Measurements from ENCODE around the gene SFXN3.

SFXN3 gene

DNA sequence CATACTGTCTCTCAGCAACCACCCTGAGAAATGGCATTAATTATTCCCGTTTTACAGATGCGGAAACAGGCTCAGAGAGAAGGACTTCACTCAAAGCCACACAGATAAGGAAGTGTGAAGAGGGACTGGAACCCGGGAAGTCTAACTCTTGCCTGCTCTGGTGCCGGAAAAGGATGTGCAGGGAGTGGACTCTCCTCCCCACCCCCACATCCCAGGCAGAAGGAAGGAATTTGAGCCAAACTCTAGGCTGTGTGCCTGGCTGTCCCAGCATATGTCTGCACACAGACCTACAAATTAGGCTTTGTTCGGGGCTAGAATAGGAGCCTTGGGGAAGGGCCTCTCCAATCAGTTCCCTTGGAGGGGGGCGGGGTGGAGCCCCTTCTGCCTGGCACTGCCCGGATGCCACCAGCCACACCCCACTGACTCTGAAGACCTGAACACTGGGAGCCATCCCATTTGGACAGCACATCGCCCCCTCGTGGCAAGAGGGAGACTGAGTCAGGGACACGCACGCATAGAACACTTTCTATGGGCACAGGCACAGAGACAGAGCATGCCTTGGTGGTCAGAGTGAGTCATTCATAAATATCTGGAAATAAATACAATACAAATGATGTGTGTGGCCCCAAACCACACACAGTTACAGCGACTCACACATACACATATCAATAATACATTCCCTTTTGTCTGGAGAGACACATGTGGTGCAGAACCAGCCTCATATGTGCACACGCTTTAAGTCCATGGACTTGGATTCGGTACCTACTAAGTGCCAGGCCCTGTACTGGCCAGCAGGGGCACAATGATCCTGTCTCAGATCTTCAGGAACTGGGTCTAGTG lies 18.3 kb upstream of the SFXN3 start:
- Histone ChIP-seq H3K4me3 (ENCODE audit: low read length) (peak overlapping the region; percentile 27; the same call in 1 of the 2 replicates), H3K36me3 (ENCODE audit: control insufficient read depth, low read length) (no peaks in the 10 kb centered on the region), H3K27me3 (ENCODE audit: control insufficient read depth, low read length) (peaks cover 13% of the 10 kb centered on the region), H3K9me3 (ENCODE audit: control insufficient read depth, insufficient read depth, low read length) (no peaks in the 10 kb centered on the region), H3K27ac (ENCODE audit: low read depth, low read length) (no peak overlapping the region), H3K79me2 (ENCODE audit: control insufficient read depth, low read length) (no peaks in the 10 kb centered on the region), H4K20me1 (ENCODE audit: control insufficient read depth, insufficient read depth, low read depth, low read length) (no peaks in the 10 kb centered on the region), H3F3A (ENCODE audit: control insufficient read depth, insufficient read depth) (no peaks in the 10 kb centered on the region), H3K4me2 (ENCODE audit: low read length) (peak overlapping the region; percentile 55), H3K9me2 (replicated peaks; ENCODE audit: control insufficient read depth, low read length) (no peaks in the 10 kb centered on the region), H3K4me1 (ENCODE audit: control insufficient read depth, low read length) (peaks cover 15% of the 10 kb centered on the region)
- TF ChIP-seq, protein P1, sequence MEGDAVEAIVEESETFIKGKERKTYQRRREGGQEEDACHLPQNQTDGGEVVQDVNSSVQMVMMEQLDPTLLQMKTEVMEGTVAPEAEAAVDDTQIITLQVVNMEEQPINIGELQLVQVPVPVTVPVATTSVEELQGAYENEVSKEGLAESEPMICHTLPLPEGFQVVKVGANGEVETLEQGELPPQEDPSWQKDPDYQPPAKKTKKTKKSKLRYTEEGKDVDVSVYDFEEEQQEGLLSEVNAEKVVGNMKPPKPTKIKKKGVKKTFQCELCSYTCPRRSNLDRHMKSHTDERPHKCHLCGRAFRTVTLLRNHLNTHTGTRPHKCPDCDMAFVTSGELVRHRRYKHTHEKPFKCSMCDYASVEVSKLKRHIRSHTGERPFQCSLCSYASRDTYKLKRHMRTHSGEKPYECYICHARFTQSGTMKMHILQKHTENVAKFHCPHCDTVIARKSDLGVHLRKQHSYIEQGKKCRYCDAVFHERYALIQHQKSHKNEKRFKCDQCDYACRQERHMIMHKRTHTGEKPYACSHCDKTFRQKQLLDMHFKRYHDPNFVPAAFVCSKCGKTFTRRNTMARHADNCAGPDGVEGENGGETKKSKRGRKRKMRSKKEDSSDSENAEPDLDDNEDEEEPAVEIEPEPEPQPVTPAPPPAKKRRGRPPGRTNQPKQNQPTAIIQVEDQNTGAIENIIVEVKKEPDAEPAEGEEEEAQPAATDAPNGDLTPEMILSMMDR (IDR thresholded peaks at IDR 0.05; ENCODE audit: low read depth, low read length, poor library complexity, severe bottlenecking) = peak; percentile 100
- TF ChIP-seq EZH2phosphoT487 (IDR thresholded peaks at IDR 0.05; ENCODE audit: borderline replicate concordance, low read length) = no peak

DNA sequence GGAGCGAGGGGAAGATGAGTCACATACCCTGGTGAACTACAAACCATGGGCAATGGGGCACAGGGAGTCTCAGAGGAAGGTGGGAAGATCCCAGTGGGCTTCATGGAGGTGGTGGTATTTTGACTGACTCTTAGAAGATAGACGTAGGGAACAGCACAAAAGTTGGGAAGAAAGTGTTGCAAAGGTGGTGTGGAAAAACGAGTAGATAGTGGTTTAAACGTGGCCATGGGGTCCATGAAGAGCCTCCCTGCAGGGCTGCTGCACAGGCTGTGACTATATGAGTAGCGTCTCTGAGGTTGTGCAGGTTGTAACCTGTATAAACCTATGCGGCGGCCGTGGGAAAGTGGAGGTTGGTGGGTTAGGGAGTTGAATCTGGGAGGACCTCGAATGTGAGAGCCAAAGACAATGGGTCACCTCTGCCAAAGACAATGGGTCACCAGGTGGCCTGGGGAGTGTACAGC lies 17.6 kb upstream of the SFXN3 start:
- Histone ChIP-seq H3K36me3 (ENCODE audit: control insufficient read depth, low read length) (no peaks in the 10 kb centered on the region), H3K27ac (ENCODE audit: low read depth, low read length) (no peak overlapping the region), H3F3A (ENCODE audit: control insufficient read depth, insufficient read depth) (no peaks in the 10 kb centered on the region), H3K4me1 (ENCODE audit: control insufficient read depth, low read length) (peaks cover 21% of the 10 kb centered on the region), H3K4me3 (ENCODE audit: low read length) (peak overlapping the region; percentile 27; the same call in 1 of the 2 replicates), H3K9me3 (ENCODE audit: control insufficient read depth, insufficient read depth, low read length) (no peaks in the 10 kb centered on the region), H3K27me3 (ENCODE audit: control insufficient read depth, low read length) (peaks cover 16% of the 10 kb centered on the region), H3K9me2 (replicated peaks; ENCODE audit: control insufficient read depth, low read length) (no peaks in the 10 kb centered on the region), H3K79me2 (ENCODE audit: control insufficient read depth, low read length) (no peaks in the 10 kb centered on the region), H3K4me2 (ENCODE audit: low read length) (peak overlapping the region; percentile 55), H4K20me1 (ENCODE audit: control insufficient read depth, insufficient read depth, low read depth, low read length) (no peaks in the 10 kb centered on the region)
- no peak for TF ChIP-seq EZH2phosphoT487 (IDR thresholded peaks at IDR 0.05; ENCODE audit: borderline replicate concordance, low read length)
- TF ChIP-seq, protein P1 (IDR thresholded peaks at IDR 0.05; ENCODE audit: low read depth, low read length, poor library complexity, severe bottlenecking) = no peak

DNA sequence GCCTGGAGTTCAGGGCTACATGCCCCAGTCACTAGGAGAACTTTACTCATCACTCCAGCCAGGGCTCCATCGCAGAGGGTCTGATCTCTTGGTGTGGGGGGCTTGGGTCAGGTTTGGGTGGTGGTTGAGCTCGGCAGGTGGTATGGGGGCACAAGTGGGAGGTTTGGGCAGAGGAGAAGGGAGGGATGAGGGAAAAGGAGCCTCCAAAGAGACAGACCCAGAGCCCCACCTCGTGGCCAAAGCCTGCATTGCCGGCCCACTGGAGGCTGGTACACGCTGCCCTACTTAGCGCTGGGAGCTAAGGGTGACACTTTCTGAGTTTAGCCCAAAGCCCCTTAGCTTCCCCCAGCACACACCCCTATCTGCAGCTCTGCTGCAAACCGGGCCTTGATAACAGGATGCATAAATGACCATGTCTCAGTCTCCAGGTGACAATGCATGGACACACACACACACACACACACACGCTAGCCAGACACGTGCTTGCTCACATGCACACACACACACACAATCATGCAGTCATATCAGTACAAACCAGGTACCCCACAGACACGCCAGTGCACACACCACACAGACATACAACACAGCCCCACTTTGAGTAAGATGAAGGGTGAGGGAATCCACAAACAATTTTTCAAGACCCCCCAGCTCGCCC lies 16.7 kb upstream of the SFXN3 start:
- Histone ChIP-seq H4K20me1 (ENCODE audit: control insufficient read depth, insufficient read depth, low read depth, low read length) (no peaks in the 10 kb centered on the region), H3K27ac (ENCODE audit: low read depth, low read length) (no peak overlapping the region), H3K9me3 (ENCODE audit: control insufficient read depth, insufficient read depth, low read length) (no peaks in the 10 kb centered on the region), H3K79me2 (ENCODE audit: control insufficient read depth, low read length) (no peaks in the 10 kb centered on the region), H3K9me2 (replicated peaks; ENCODE audit: control insufficient read depth, low read length) (no peaks in the 10 kb centered on the region), H3K4me3 (ENCODE audit: low read length) (no peak overlapping the region), H3K4me2 (ENCODE audit: low read length) (no peak overlapping the region), H3K36me3 (ENCODE audit: control insufficient read depth, low read length) (no peaks in the 10 kb centered on the region), H3K4me1 (ENCODE audit: control insufficient read depth, low read length) (peaks cover 31% of the 10 kb centered on the region), H3F3A (ENCODE audit: control insufficient read depth, insufficient read depth) (no peaks in the 10 kb centered on the region), H3K27me3 (ENCODE audit: control insufficient read depth, low read length) (peaks cover 19% of the 10 kb centered on the region)
- TF ChIP-seq, protein P1 (IDR thresholded peaks at IDR 0.05; ENCODE audit: low read depth, low read length, poor library complexity, severe bottlenecking) = peak; percentile 91
- TF ChIP-seq EZH2phosphoT487 (IDR thresholded peaks at IDR 0.05; ENCODE audit: borderline replicate concordance, low read length) = no peak

All from DOHH2 (cell line).